Transverse colon (tissue), 4 donors: ENCODE results near the gene GBX2.

Experiments used
- EP300 ChIP-seq: sonication (generic); formaldehyde crosslinking; IDR thresholded peaks from one replicate; pipeline ENCODE4 v1.6.1; 2017; ENCODE audit warnings: antibody characterized with exemption, low read depth
- POLR2A ChIP-seq: fragments of 450-650 bp; IDR thresholded peaks from one replicate; pipeline ENCODE4 v1.6.1; 2016; ENCODE audit warnings: antibody characterized with exemption, mild to moderate bottlenecking, moderate library complexity
- POLR2AphosphoS5 ChIP-seq, 3 donors: sonication (generic); formaldehyde crosslinking; IDR thresholded peaks; one replicate each; pipeline ENCODE4 v1.6.1; 2016; ENCODE audit warnings: antibody characterized with exemption in 3 of 3
- TF ChIP-seq, protein P1 (sequence below), 5 experiments: fragments of 200-600 bp in 3 of 5; fragments of 450-650 bp in 2 of 5; sonication (generic) in 3 of 5; IDR thresholded peaks; 1 replicate in 2 of 5; 2 replicates in 3 of 5; pipeline ENCODE4 v1.5.1; 2016 to 2017; ENCODE audit warnings: antibody characterized with exemption in 5 of 5, inconsistent platforms in 3 of 5, mild to moderate bottlenecking in 2 of 5, moderate library complexity in 1 of 5

DNA sequence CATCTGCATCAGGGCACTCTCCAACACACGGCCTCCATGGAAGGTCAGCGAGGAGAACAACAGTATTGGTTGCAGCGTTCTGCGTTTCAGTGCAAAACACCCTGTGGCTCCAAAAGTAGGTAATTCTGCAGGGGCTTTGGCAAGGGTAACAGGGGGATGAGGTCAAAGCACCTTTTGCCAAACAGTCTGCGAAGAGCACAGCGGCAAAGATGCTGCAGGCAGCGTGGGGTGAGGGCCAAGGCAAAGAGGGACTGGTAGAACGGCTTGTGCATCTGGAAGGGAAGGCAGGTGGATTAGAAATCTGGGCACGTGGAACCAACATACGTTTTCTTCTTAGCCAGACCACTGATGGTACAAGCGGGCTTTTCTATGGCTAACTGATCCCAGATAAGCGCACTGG lies 26.6 kb upstream of the GBX2 start:
- TF ChIP-seq, protein P1, sequence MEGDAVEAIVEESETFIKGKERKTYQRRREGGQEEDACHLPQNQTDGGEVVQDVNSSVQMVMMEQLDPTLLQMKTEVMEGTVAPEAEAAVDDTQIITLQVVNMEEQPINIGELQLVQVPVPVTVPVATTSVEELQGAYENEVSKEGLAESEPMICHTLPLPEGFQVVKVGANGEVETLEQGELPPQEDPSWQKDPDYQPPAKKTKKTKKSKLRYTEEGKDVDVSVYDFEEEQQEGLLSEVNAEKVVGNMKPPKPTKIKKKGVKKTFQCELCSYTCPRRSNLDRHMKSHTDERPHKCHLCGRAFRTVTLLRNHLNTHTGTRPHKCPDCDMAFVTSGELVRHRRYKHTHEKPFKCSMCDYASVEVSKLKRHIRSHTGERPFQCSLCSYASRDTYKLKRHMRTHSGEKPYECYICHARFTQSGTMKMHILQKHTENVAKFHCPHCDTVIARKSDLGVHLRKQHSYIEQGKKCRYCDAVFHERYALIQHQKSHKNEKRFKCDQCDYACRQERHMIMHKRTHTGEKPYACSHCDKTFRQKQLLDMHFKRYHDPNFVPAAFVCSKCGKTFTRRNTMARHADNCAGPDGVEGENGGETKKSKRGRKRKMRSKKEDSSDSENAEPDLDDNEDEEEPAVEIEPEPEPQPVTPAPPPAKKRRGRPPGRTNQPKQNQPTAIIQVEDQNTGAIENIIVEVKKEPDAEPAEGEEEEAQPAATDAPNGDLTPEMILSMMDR (IDR thresholded peaks at IDR 0.05), result no peak
- no peak for TF ChIP-seq EP300
- TF ChIP-seq POLR2A, result no peak
- TF ChIP-seq POLR2AphosphoS5 (IDR thresholded peaks at IDR 0.05), result no peak
